ENCODE results near the gene KRT6B. TPM values are rescaled to one million over a fixed set of nuclear protein-coding genes. Genes with fewer than 3 reads are reported as not detected.
"Not testable (repeated sequence)": the region's sequence is repeated elsewhere in the genome, so short reads cannot be mapped to it uniquely, and the experiment has no call there.

Gene KRT6B
- not detected in 2 replicates for total RNA-seq
- not detected for polyA plus RNA-seq (2012)

DNA sequence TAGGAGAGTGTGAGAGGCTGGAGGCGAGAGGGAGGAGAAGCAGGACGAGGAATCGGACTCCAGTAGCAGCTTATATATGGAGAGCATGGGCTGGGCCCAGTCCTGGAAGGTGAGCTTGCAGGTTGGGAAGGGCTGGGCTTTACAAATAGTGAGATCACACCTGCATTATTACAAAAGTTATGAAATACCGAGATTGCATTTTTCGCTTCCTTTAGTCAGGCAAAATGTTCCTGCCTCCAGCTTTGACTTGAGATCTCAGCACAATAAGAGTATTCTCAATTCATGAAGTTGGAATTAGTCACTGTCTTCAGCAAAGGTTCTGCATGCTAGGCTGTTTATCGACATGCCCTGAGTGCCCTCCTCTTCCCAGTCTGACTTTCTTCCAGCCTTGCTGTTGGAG is at the start of gene KRT6B:
KRT6B (minus strand) TSS at position 46 of the 400 bp plus-strand sequence. CDS start 68 bp downstream, outside the sequence.
- DNase-seq (ENCODE audit: low read depth): no peak

DNA sequence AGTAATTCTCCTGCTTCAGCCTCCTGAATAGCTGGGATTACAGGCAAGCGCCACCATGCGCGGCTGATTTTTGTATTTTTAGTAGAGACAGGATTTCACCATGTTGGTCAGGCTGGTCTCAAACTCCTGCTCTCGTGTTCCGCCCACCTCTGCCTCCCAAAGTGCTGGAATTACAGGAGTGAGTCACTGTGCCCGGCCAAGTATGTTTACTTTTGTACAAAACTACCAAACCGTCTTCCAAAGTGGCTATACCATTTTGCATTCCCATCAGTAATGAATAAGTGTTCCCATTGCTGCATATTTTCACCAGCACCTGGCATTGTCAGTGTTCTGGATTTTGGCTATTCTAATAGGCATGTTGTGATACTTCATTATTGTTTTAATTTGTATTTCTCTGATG is 49.5 kb upstream of the KRT6B start:
- DNase-seq (ENCODE audit: low read depth): no peak

DNA sequence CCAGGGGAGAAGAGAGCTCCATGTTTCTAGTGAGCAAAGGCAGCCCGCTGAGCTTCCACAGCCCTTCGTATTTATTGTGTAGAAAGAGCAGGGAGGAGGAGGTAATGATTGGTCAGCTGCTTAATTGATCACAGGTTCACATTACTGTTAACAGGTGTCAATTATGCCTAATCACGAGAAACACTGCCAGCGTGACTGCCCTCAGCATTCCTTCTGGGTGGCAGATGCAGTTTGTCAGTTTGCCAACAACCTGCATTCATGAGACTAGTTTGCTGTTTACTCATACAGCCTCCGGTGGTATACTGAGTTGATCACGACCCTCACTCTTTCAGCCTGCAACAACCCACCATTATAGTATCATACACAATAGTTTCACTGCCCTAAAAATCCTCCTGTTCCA is 48.6 kb upstream of the KRT6B start:
- DNase-seq (ENCODE audit: low read depth): peak; percentile 60

DNA sequence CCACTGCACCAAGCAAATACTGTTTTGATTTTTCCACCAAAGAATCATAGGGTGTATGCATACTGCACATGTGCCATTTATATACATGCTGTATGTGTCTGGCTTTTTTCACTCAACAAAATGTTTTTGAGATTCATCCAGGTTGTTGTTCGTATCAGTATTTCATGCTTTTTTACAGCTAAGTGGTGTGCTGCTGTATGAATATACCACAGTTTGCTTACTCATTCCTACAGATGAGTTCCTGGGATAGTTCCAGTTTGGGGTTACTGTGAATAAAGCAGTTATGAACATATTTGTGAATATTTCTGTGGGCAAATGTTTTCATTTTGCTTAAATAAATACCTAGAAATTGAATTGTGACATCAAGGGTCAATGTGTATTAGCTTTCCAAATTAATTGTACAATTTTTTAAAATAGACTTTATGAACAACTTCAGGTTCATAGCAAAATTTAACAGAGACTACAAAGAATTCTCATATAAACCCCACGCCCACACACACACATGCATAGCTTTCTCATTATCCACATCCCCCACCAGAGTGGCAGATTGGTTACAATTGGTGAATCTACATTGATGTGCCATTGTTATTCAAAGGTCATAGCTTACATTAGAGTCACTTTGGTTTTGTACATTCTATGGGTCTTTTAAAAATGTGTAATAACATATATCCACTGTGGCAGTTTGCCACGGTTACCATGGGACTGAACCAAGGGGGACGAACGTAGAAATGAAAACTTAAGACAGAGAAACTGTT is 48.0 kb upstream of the KRT6B start:
- no peak for DNase-seq (ENCODE audit: low read depth)

DNA sequence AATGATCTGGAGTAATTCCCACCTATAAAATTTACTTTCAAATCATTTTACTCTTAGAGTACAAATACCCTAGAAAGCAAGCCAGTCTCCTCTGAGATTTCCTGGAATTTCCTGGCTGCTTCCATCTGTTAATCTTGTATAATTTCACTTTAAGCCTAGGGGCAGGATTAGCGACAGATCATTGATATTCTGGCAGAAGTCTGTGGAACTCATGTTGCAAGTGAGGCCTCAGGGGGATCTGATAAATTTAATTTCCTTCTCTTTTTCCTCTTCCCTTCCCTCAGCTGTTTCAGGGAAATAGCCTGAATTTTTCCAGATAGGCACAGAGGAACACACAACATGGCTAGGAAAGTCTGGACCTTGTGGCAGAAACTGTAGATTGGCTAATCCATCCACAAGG is 47.0 kb upstream of the KRT6B start:
- DNase-seq (ENCODE audit: low read depth): no peak

DNA sequence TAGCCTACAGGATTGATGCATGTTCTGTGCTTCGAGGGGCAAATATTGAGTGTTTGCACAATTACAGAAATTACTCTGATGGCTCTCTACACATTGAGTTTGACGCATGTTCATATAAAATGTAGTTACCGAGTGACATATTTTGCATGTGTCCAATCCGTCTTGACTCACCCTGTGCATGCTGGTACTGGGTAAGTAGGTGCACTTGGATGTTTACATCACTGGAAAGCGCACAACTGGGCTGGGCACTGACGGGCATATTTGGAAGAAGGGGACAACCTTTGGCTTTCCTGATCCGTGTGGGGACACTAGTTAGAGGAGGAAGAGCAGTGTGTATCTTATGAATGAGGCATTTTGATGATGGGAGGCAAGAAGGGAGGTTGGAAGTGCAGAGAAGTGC is 46.0 kb upstream of the KRT6B start:
- no peak for DNase-seq (ENCODE audit: low read depth)

DNA sequence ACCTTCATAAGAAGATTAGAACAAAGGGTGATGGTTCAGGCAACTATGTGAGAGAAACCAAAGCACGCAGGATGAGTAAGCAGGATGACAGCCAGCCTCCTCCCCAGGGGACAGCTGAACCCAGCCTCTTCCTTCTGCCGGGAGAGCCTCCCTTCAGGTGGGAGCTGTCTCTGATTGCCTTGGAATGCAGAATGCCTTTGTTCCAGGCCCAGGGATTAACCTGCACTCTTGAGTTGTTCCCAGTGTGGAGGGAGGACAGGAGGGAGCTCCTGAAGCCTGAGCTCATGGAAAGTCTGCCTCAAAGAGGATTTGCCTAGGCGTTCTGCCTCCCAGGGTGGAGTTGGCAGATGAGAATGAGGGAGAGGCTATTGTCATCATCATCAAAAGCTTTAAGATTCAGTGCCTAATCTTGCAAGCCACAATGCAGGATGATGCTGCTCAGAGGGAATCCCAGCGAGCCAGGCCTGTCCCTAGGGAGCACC is 44.7 kb upstream of the KRT6B start:
- DNase-seq (ENCODE audit: low read depth): peak; percentile 93

DNA sequence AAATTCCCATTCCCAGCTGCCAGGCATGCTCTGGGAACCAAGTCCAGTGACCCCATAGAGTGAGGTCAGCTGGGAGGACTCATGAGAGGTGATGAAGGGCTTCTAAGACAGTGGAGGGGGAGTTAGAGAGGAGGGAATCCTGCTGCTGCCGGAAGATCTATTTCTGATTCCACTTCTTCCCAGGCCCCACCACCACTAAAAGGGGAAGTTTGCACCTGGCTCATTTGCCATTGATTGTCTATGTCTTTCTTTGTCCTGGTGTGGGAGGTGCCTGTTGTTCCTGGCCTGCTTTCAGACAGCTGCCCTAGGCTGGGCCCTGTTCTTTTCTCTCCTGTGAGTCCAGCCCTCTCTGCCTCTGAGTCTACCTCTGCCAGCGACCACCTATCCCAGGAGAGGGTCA is 44.1 kb upstream of the KRT6B start:
- peak; percentile 88 for DNase-seq (ENCODE audit: low read depth)

DNA sequence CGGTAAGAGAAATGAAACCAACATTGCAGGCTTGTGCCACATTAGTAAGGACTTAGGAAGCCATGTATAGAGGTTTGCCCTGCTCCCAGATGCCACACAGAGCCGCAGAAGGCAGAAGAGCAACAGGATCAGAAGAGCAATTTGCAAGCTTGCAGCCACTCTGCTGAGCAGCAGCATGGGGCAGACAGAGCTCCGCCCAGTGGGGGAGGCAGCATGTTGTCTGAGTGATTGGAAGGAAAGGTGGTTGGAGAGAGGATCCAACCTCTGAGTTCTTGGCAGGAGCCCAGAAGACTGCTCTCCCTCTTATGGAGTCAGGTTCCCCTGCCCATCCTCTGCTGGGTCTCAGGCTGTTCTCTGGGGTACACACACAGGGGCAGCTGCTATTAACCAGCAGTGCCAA is 43.4 kb upstream of the KRT6B start:
- peak; percentile 90 for DNase-seq (ENCODE audit: low read depth)

DNA sequence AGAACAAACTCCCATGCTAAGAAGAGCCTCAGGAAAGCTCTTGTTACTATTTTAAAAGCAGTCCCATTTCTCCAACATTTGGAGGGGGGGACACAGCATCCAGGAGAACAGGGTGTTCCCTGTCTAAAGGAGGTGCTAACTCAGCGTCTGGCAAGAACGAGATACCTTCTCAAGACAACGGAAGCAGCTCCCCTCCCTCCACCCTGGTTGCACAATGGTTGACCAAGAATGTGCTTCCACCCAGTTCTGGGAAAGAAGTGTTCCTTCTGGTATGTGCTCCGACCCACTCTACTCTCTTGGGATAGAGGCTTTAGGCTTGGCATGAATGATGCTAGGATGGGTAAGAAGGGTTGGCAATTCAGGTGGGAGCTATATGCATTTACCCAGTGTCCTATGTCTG is 42.6 kb upstream of the KRT6B start:
- DNase-seq (ENCODE audit: low read depth): peak; percentile 60

DNA sequence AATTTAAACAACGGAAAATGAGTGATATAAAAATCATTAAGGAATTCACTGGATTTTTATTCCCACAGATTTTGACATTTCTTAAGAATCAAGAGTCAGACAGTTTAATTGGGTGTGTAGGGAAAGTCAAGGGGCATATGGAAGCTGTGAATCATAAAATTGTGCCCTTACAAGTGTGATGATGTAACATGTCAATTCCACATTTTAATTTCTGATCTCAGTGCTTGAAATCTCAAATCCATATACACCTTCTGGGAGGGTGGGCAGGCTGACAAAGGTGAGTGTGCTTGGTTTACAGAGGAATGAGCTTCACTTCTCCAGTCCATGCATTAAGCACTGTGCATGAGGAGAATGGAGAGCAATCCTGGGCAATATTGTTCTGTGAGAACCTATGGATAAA is 42.2 kb upstream of the KRT6B start:
- no peak for DNase-seq (ENCODE audit: low read depth)

DNA sequence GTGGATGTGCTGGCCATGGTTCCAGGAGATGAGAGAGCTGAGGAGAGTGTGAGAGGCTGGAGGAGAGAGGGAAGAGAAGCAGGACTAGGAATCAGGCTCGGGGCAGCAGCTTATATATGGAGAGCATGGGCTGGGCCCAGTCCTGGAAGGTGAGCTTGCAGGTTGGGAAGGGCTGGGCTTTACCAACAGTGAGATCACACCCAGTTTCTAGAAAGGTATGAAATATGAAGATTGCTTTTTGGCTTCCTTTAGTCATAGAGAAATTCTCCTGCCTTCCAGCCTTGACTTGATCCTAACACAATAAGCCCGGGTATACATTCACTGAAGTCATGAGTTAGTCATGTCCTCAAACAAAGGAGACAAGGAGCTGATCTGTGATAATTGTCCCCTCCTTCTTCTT is 41.2 kb upstream of the KRT6B start, which contains the start of gene KRT6A:
KRT6A (minus strand) TSS at position 86 of the 400 bp plus-strand sequence; CDS start at position 17, 69 bp downstream.
- DNase-seq (ENCODE audit: low read depth): no peak

DNA sequence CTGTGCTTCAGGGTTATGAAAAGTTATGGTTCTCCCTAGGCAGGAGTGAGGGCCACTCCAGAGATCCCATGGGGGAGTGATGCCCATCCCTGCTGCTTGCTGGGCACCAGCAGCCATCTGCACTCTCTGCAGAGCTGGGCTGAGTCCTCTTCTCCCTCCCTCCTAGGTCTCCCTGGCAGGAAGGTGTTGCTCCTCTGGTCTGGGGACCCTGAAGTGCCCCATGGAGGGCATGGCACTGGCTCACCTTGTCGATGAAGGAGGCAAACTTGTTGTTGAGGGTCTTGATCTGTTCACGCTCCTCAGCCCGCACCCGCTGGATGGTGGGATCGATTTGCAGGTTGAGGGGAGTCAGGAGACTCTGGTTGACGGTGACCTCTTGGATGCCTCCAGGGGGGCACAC is 40.5 kb upstream of the KRT6B start:
- DNase-seq (ENCODE audit: low read depth): not testable (repeated sequence)

DNA sequence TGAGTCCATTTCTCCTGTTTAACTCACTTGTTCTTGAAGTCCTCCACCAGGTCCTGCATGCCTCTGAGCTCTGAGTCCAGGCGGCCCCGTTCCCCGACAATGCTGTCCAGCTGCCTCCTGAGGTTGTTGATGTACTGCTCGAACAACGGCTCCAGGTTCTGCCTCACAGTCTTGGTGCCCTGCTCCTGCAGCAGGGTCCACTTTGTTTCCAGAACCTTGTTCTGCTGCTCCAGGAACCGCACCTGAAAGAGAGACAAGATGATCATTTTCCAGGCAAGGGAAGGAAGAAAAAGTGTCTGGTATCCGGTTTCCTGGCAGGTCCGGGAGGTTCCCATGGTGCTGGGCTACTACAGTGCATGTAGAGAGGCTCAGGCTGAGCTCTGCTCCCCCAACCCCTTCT is 39.5 kb upstream of the KRT6B start:
- not testable (repeated sequence) for DNase-seq (ENCODE audit: low read depth)

DNA sequence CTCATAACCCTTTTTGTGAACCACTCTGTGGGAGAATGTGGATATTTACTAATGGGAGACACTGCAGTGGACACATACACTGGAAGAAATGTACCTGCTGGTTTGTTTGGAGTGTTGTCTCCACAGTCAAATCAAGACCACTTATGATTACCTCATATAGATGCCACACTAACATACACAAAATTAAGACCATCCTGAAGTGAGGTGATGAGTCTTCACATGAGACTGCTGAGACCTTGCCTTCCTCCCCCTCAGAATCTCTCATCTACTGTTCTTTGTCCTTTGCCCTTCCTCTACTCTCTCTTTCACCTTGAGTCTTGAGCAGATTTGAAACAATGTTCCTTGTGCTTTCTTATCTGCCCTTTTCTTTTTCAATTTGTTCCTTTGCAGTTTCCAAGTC is 36.8 kb upstream of the KRT6B start:
- no peak for DNase-seq (ENCODE audit: low read depth)

DNA sequence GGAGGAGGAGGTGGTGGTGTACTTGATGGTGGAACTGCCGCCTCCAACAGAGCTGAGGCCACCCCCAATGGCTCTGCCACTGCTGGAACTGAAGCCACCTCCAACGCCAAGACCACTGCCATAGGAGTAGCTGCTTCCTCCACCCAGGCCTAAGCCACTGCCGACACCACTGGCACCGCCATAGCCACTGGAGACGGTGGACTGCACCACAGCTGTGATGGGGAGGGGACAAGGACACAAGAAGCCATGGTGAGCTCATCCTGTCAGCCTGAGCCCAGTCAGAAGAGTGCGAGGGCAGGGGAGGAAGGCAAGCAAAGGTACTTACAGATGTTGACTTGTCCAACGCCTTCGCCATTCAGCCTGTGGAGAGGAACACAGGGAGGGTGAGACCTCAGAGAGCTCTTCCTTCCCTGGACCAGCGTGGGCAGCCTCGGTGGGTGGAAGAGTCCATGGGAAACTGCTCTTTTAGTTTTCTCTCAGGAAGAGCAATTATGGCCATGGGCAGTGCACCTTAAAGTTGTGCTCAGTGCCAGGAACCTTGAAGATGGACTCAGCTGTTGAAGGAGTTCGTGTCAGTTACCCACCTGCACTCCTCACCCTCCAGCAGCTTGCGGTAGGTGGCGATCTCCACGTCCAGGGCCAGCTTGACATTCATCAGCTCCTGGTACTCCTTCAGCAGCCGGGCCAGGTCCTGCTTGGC is 35.9 kb upstream of the KRT6B start:
- not testable (repeated sequence) for DNase-seq (ENCODE audit: low read depth)

DNA sequence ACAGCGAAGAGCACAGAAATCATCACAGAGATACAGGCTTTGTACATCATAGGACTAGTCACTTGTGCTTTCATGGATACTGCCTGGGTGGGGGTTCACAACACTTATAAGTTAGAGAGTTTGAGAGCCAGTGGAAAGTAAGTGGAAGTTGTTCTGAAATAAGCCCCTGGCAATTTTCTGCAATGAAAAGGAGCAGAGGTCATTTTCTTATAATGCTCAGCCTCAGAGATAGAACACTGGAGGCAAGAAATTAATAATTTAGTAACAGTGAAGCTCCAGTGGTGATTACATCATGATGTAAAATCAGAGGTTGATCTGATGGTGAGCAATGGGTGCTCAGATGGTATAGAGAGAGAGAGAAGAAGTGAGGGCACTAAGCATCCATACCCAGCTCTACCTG is 35.3 kb upstream of the KRT6B start:
- DNase-seq (ENCODE audit: low read depth): no peak

DNA sequence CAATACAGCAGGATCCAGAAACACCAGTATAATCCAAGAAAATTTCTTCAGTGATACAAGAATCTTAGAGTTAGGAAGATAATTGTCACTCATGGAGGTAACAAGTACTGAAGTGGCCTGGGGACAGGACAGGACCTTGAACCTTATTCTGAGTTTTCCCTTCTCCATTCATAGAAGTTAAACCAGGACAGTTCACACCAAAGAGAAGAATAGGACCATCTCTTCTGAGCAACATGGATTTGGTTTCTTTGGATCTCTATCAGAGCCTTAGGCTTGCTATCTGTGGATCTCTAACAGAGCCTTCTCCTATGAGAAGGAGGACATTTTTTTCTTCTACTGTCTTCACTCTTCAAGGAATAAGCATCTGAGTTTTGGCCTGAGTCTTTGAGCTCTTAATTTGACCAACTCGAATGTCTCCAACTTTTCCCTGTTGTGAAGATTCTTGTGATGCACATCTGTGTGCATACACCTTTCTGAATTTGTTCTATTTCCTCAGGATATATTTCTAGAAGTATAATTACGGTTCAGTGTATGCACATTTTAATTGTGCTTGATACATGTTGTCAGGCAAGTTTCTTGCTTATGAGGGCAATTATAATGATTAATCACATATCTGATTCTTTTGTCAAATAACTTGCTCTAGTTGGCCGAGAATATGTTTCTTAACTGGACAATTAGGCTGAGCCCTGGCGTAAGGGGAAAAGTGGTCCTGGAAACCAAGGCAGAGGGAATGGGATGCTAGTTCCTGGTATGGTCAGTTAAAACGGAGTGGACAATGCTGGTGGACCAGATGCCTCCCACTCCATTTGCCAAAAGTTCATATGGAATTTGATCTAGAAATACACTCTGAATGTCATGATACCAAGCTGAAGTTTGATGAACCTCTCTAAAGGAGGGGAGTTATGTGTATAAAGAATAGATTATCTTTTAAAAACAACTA is 34.5 kb upstream of the KRT6B start:
- no peak for DNase-seq (ENCODE audit: low read depth)

DNA sequence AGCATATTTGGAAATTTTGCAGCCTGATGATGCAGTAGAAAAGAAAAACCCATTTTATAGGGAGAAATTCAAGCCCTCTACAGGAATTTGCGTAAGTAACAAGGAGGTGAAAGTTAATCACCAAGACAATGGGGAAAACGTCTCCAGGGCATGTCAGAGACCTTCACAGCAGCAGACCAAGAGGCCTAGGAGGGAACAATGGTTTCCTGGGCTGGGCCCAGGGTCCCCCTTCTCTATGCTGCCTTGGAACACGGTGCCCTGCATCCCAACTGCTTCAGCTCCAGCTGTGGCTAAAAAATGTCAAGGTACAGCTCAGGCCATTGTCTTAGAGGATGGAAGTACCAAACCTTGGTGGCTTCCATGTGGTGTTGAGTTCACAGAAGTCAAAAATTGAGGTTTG is 28.1 kb upstream of the KRT6B start:
- no peak for DNase-seq (ENCODE audit: low read depth)

DNA sequence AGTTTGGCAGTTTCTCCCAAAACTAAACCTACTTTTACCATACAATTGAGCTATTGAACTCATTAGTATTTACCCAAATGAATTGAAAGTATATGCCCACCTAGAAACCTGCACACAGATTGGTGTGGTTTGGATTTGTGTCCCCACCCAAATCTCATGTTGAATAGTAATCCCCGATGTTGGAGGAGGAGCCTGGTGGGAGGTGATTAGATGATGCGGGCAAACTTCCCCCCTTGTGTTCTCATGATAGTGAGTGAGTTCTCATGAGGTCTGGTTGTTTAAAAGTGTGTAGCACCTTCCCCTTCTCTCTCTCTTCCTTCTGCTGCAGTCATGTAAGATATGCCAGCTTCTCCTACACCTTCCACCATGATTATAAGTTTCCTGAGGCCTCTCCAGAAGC is 25.7 kb upstream of the KRT6B start:
- no peak for DNase-seq (ENCODE audit: low read depth)

DNA sequence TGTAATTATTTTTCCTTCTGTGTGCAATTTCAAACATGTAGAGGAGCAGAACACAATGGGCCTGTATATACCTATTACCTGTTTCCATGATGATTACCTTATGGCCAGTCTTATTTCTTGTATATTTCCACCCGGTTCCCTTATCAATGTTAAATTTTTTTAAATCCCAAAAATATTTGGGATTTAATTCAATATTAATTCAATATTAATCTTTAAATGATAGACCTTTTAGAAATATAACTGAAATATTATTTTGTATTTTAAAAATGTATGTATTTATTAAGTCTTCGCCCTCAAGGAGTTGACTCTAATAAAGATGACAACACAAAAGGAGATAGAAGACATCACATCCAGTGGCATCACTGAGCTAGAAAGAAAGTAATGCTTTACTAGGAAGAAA is 22.3 kb upstream of the KRT6B start:
- DNase-seq (ENCODE audit: low read depth): no peak
